Thyroid gland (tissue), 4 donors: Measurements from ENCODE around the gene PLIN3.
"Not testable (repeated sequence)": the region's sequence is repeated elsewhere in the genome, so short reads cannot be mapped to it uniquely, and the experiment has no call there.

Source experiments
- CTCF ChIP-seq, 6 experiments: fragments of 200-600 bp in 3 of 6; fragments of 450-650 bp in 3 of 6; sonication (generic) in 3 of 6; IDR thresholded peaks; one replicate each; pipeline ENCODE4 v1.5.1; 2016 to 2019; ENCODE audit warnings: antibody characterized with exemption in 6 of 6, mild to moderate bottlenecking in 2 of 6, inconsistent platforms in 1 of 6, moderate library complexity in 1 of 6
- POLR2A ChIP-seq, 2 donors: fragments of 450-650 bp; IDR thresholded peaks; one replicate each; pipeline ENCODE4 v1.6.1; 2017; ENCODE audit warnings: antibody characterized with exemption in 2 of 2, mild to moderate bottlenecking in 2 of 2, moderate library complexity in 1 of 2

GRCh38 chr19:4882874-4883273 is 15.4 kb upstream of the PLIN3 start:
- TF ChIP-seq POLR2A, CTCF (IDR thresholded peaks at IDR 0.05): not testable (repeated sequence)
